Astrocyte (in vitro differentiated cells and primary cell): Measurements from ENCODE around the gene KDM4F.

Source experiments
- CTCF ChIP-seq: IDR thresholded peaks from 2 replicates; pipeline ENCODE4 v1.5.1; 2011; ENCODE audit warnings: low read depth, mild to moderate bottlenecking, inconsistent platforms, low read length, moderate library complexity; ENCODE audit not compliant: insufficient read depth
- EZH2 ChIP-seq: IDR thresholded peaks from 2 replicates; pipeline ENCODE4 v1.6.1; 2012; ENCODE audit warnings: mild to moderate bottlenecking, low read length, inconsistent platforms; ENCODE audit not compliant: insufficient read depth

GRCh38 chr11:95054356-95054755 is 5.1 kb downstream of the KDM4F start:
- TF ChIP-seq CTCF (no peak), EZH2 (no peak)
